VCaP (cell line): ENCODE results near the gene FLT4.

Experiments used
- H3K27ac ChIP-seq: fragments of 450-650 bp; 2 replicates; pipeline ENCODE4 v1.5.1; 2017
- TF ChIP-seq, protein P1 (sequence below): fragments of 450-650 bp; conservative IDR thresholded peaks from 2 replicates; pipeline ENCODE4 v1.5.1; 2017; ENCODE audit warnings: mild to moderate bottlenecking, moderate library complexity

Gene FLT4

DNA sequence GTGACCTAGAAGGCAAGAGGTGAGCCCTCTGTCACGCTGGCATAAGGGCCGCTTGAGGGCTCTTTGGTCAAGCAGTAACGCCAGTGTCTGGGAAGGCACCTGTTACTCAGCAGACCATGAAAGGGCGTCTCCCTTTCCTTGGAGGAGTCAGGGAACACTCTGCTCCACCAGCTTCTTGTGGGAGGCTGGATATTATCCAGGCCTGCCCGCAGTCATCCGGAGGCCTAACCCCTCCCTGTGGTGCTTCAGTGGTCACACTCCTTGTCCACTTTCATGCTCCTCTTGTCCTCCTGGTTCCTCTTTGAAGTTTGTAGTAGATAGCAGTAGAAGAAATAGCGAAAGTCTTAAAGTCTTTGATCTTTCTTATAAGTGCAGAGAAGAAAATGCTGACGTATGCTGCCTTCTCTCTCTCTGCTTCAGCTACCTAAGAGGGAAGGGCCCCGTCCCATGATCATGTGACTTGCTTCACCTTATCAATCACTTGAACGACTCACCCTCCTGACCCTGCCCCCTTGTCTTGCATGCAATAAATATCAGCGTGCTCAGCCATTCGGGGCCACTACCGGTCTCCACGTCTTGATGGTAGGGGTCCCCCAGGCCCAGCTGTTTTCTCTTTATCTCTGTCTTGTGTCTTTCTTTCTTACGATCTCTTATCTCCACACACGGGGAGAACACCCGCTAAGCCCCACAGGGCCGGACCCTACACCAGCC lies 41.4 kb downstream of the FLT4 start:
- TF ChIP-seq, protein P1, sequence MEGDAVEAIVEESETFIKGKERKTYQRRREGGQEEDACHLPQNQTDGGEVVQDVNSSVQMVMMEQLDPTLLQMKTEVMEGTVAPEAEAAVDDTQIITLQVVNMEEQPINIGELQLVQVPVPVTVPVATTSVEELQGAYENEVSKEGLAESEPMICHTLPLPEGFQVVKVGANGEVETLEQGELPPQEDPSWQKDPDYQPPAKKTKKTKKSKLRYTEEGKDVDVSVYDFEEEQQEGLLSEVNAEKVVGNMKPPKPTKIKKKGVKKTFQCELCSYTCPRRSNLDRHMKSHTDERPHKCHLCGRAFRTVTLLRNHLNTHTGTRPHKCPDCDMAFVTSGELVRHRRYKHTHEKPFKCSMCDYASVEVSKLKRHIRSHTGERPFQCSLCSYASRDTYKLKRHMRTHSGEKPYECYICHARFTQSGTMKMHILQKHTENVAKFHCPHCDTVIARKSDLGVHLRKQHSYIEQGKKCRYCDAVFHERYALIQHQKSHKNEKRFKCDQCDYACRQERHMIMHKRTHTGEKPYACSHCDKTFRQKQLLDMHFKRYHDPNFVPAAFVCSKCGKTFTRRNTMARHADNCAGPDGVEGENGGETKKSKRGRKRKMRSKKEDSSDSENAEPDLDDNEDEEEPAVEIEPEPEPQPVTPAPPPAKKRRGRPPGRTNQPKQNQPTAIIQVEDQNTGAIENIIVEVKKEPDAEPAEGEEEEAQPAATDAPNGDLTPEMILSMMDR = no peak
- H3K27ac ChIP-seq = peak overlapping the region; percentile 39

DNA sequence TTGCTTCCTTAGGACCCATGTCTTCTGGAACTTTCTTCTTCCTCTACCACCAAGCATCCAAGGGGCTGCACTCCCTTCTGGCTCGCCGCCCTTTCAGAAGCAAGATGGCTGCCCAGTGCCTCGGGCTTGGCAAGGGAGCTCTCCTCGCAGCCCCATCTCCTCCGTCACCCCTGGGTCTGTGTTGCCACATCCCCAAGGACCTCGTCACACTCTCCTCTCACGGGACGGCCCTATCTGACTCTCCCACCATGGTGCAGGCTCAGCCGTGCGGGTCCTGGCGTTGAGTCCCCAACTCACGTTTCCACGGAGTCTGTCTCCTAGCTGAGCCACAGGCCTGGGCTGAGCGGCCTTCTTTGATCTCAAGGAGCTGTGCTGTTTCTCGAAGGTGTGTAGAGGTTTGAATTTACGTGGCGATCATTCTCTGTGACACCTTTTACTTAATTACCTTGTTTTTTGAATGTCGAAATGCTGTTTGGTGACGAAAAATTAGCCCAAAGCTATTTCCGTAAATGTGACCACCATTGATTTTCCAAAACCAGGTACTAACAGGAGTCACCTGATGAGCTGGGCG lies 43.1 kb downstream of the FLT4 start:
- H3K27ac ChIP-seq = no peak overlapping the region
- TF ChIP-seq, protein P1 = peak; percentile 59

DNA sequence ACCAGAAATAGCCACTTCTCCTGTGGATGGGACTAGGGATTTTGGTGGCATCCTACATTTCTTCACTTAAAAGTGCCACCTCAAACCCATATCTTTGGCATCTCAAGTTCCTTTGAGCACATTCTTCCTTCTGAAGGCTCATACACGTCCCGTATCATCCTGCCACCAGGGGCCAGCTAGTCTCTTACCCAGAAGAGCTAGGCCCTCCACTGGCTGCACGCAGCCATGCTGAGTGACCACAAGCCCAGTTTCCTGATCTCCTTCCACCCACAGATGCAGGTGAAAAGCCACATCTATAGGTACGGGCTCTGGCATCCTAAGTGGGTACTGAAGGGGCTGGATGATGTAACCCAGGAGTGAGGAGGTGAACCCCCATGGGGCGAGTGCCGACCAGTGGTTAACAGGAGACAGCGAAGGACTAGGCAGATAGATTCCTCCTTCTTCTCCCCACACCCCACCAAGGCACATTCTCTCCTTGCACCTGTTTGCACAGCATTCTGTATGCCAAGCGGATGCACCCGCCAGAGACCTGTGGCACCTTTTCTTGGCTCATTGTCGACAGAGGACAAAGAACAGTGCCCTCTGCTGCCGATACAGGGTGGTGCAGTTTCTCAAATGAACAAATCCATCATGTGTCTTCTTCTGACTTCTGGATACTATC lies 43.7 kb downstream of the FLT4 start:
- TF ChIP-seq, protein P1 = peak; percentile 95
- no peak overlapping the region for H3K27ac ChIP-seq

DNA sequence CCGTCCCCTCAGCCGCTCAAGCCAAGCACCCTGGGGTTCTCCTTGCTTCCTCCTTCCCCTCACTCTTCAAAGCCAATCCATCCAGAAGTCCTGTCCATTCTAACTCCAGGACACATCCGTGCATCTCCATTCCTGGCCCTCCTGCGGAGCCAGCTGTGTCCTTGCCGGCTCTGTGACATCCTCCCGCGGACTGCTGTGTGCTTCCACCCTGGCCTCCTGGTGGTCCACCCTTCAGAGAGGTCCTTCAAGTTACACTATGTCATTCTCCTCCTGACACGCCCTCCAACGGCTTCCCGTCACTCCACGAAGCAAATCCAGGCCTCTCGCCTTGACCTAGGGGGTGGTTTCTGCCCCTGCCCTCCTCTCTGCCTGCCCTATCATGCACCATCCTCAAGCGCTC lies 45.1 kb downstream of the FLT4 start:
- H3K27ac ChIP-seq = no peak overlapping the region
- TF ChIP-seq, protein P1 = no peak

DNA sequence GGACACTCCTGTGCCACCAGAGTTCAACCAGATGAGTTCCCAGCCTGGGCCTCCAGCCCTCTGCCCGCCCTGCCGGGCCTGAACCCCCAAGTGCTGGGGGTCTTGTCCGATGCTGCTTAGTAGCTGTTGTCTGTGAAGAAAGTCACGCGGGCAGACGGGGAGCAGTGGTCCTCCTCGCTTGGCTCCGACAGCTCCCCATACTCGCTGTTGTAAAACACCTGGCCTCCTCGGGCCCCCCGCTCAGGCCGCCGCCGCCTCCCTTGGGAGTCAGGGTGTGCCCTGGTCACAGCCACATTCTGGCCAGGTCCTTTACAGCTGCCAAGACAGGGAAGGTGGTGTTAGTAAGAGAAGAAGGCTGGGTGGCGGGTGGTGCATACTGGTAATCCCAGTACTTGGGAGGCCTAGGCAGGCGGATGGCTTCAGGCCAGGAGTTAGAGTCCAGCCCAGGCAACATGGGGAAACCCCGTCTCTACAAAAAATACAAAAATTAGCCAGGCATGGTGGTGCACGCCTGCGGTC lies 46.3 kb downstream of the FLT4 start:
- TF ChIP-seq, protein P1 = no peak
- H3K27ac ChIP-seq = no peak overlapping the region

DNA sequence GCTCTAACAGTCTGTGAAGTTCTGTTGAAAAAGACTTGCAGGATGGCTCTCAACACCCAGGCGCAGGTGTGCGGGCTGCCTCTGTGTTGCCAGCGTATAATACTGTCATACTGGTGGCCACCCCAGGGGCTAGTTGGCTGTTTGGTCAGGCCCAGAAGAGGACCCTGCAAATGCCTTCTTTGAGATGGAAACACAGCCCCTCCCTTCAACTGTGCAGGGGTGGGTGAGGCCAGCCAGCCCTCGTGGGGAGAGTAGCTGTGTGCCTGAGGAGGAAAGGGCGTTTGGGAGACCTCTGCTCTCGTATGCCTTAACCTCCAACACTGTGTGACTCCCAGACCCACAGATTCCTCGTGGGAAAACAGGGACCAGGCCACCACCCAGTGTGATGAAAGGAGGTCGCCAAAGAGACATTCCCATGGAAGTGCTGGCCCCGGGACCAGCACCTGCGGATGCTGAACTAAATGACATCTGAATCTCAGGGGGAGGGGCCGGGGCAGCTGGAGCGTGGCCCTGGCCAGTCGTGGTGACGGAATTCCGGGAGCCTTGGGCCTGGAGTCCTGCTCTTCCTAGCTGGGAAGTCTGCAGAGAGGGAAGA lies 46.8 kb downstream of the FLT4 start:
- TF ChIP-seq, protein P1 = no peak
- H3K27ac ChIP-seq = no peak overlapping the region
